CD4-positive, alpha-beta T cell (primary cell): ENCODE results near the gene TECPR2. TPM values are rescaled to one million over a fixed set of nuclear protein-coding genes. Genes with fewer than 3 reads are reported as not detected.

Experiments
- ATAC-seq: fragments of 200-7000 bp; cut with Tn5 transposase; one replicate; pipeline ENCODE4 v1.10.0; 2022; ENCODE audit warnings: mild to moderate bottlenecking; ENCODE audit not compliant: poor library complexity
- CTCF ChIA-PET: fragments of 350-600 bp; sonication (Branson Sonifier 250); formaldehyde crosslinking; loops from one replicate; lab custom pipeline; 2021; ENCODE audit warnings: antibody characterized with exemption, inconsistent platforms; lab: Charles Lee
- POLR2A ChIA-PET: fragments of 350-600 bp; sonication (Branson Sonifier 250); formaldehyde crosslinking; loops from one replicate; lab custom pipeline; 2021; ENCODE audit warnings: antibody characterized with exemption, inconsistent platforms; lab: Charles Lee
- DNase-seq, 14 experiments: peaks; one replicate each; pipeline ENCODE4 v3.0.0-alpha.2; 2013 to 2020; ENCODE audit warnings: mixed read lengths in 2 of 14
- H3K27ac ChIP-seq, 2 donors: one replicate each; pipeline versions ENCODE4 v1.5.1 to v1.7.0; 2013; ENCODE audit warnings: low read length in 2 of 2, low read depth in 1 of 2, mild to moderate bottlenecking in 1 of 2
- H3K27me3 ChIP-seq, 2 experiments: 1 replicate in 1 of 2; 2 replicates in 1 of 2; pipeline versions ENCODE4 v1.6.1 to v1.7.0; 2013; ENCODE audit warnings: low read length in 2 of 2, control low read depth in 1 of 2, mild to moderate bottlenecking in 1 of 2, moderate library complexity in 1 of 2; ENCODE audit not compliant: insufficient read depth in 2 of 2, control insufficient read depth in 1 of 2
- H3K36me3 ChIP-seq: one replicate; pipeline ENCODE4 v1.6.1; 2013; ENCODE audit warnings: low read length, control low read depth; ENCODE audit not compliant: insufficient read depth
- H3K4me1 ChIP-seq: one replicate; pipeline ENCODE4 v1.6.1; 2013; ENCODE audit warnings: low read length, control low read depth; ENCODE audit not compliant: insufficient read depth
- H3K4me3 ChIP-seq: one replicate; pipeline ENCODE4 v1.5.1; 2013; ENCODE audit warnings: mild to moderate bottlenecking, low read length, moderate library complexity
- H3K9me3 ChIP-seq, 2 experiments: 1 replicate in 1 of 2; 2 replicates in 1 of 2; pipeline versions ENCODE4 v1.6.1 to v1.7.0; 2013; ENCODE audit warnings: low read length in 2 of 2, mild to moderate bottlenecking in 2 of 2, control low read depth in 1 of 2, moderate library complexity in 1 of 2; ENCODE audit not compliant: control insufficient read depth in 1 of 2, insufficient read depth in 1 of 2
- H3K27ac Mint-ChIP-seq: one replicate; pipeline ENCODE4 v1.8.0; 2020; ENCODE audit warnings: mixed read lengths
- H3K27me3 Mint-ChIP-seq: one replicate; pipeline ENCODE4 v1.8.0; 2021; ENCODE audit warnings: mixed read lengths
- H3K36me3 Mint-ChIP-seq: one replicate; pipeline ENCODE4 v1.8.0; 2021; ENCODE audit warnings: low read depth, mixed read lengths
- H3K4me1 Mint-ChIP-seq: one replicate; pipeline ENCODE4 v1.8.0; 2021; ENCODE audit warnings: low read depth, mixed read lengths
- H3K4me3 Mint-ChIP-seq: one replicate; pipeline ENCODE4 v1.8.0; 2020; ENCODE audit warnings: mild to moderate bottlenecking, mixed read lengths
- H3K9me3 Mint-ChIP-seq: one replicate; pipeline ENCODE4 v1.8.0; 2020; ENCODE audit warnings: mixed read lengths
- CTCF ChIP-seq: fragments of 200-600 bp; IDR thresholded peaks from one replicate; pipeline ENCODE4 v1.8.0; 2022; ENCODE audit warnings: antibody characterized with exemption, mild to moderate bottlenecking
- intact Hi-C, 2 experiments: fragments of 100-400 bp; cut with DNase I in 1 of 2; cut with micrococcal nuclease in 1 of 2; formaldehyde crosslinking; loops; one replicate each; pipeline versions ENCODE4 v1.15.1 to v1.9.0; 2023 to 2025; cut with DNase I, micrococcal nuclease
- total RNA-seq, 174 experiments: library from RNA in 2 of 174; stranded (reverse) in 2 of 174; gene quantifications; one replicate each; pipeline ENCODE4 v1.2.3 and lab custom pipeline; 2021 to 2026

Gene TECPR2
- total RNA-seq, 2 experiments from 2014 or later = 5.0 to 5.4 TPM

DNA sequence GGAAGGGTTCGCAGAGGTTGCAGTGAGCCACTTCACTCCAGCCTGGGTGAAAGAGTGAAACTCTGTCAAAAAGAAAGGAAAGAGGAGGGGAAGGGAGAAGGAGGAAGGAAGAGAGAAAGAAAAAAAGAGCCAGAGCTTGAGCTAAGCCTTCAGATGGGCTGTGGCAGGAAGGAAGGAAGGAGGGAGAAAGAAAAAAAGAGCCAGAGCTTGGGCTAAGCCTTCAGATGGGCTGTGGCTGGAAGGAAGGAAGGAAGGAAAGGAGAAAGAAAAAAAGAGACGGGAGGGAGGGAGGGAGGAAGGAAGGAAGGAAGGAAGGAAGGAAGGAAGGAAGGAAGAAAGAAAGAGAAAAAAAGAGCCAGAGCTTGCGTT, 160.4 kb downstream of the TECPR2 start:
- no peaks in the 10 kb centered on the region for H3K27me3 ChIP-seq
- peaks cover 28% of the 10 kb centered on the region for H3K4me1 ChIP-seq
- CTCF ChIA-PET = interaction anchor here (1.3 kb wide), 1 partner anchor 85 kb away, joined by 4 read pairs; no protein-coding TSS in a partner anchor
- Mint-ChIP-seq H3K27me3 (no peaks in the 10 kb centered on the region), H3K27ac (peak overlapping the region; percentile 68), H3K9me3 (no peaks in the 10 kb centered on the region), H3K36me3 (no peaks in the 10 kb centered on the region), H3K4me1 (peaks cover 32% of the 10 kb centered on the region), H3K4me3 (peak overlapping the region; percentile 86)
- TF ChIP-seq CTCF = no peak
- H3K9me3 ChIP-seq = no peaks in the 10 kb centered on the region
- no peak overlapping the region for H3K27ac ChIP-seq
- no peak overlapping the region for H3K4me3 ChIP-seq
- DNase-seq = no peak
- no peak for ATAC-seq
- H3K36me3 ChIP-seq = no peaks in the 10 kb centered on the region
- intact Hi-C loops = loop anchor here in 1 of 2 experiments (5.0 to 10.0 kb wide), 2 partner anchors 404 to 772 kb away; no protein-coding TSS in a partner anchor
- POLR2A ChIA-PET = interaction anchor here (0.7 kb wide), 2 partner anchors 144 to 257 kb away, joined by 4 to 5 read pairs; no protein-coding TSS in a partner anchor

DNA sequence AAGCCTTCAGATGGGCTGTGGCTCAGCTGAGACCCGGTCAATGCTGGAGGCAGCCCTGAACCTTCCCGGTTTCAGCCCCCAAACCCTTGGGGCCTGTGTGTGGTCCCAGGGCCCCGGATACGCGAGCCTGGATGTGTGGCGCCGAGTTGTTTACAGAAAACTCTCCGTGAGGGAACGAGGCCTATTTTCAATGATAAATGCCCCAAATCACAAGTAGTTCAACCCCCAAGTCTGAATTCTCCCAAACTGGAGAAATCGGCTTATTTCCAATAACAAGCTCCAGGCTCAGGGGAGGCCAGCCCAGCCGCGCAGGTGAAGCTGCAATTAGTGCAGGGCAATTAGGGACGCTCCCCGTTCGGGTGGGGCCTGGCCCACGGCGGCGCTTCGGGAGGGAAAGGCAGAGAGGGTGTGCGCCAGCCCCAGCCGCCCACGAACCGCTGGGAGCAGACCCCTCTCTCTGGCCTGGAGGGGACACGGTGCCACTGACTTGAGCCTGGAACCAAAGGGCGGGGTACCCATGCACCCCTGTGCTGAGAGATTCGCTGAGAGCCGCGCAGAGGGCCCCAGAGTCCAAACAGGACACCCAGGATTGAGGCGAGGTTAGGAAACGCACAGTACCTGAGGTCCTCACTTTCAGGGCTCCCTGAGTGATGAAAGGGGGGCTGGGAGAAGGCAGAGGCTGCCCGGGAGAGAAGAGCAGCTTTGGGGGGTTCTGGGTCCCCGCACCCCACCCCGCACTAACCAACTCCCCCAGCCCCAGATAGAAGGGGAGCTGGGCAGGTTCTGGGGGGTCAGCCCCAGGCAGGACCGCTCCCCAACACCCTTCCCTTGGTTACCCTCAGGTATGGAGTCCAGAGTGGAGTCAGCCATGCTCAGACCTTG, 161.1 kb downstream of the TECPR2 start:
- Mint-ChIP-seq H3K9me3 (no peaks in the 10 kb centered on the region), H3K27ac (peak overlapping the region; percentile 78), H3K4me1 (peaks cover 32% of the 10 kb centered on the region), H3K27me3 (no peaks in the 10 kb centered on the region), H3K4me3 (peak overlapping the region; percentile 86), H3K36me3 (no peaks in the 10 kb centered on the region)
- no peaks in the 10 kb centered on the region for H3K36me3 ChIP-seq
- H3K4me3 ChIP-seq = peak overlapping the region; percentile 70
- no peak for TF ChIP-seq CTCF
- ChIA-PET CTCF (interaction anchor here (1.2 to 2.7 kb wide), 5 partner anchors 67 to 86 kb away, joined by 3 to 14 read pairs (median 4); no protein-coding TSS in a partner anchor), POLR2A (interaction anchor here (0.7 to 1.7 kb wide), 4 partner anchors 67 to 256 kb away, joined by 3 to 9 read pairs (median 4); no protein-coding TSS in a partner anchor)
- H3K9me3 ChIP-seq = no peaks in the 10 kb centered on the region
- H3K27me3 ChIP-seq = no peaks in the 10 kb centered on the region
- peaks cover 28% of the 10 kb centered on the region for H3K4me1 ChIP-seq
- H3K27ac ChIP-seq = peak overlapping the region in 1 of 2 donors; percentile 56
- DNase-seq (no peak), ATAC-seq (no peak)
- intact Hi-C loops = loop anchor here in 1 of 2 experiments (2.0 to 10.0 kb wide), 3 partner anchors 69 to 771 kb away; partner anchors contain the start of gene RCOR1

DNA sequence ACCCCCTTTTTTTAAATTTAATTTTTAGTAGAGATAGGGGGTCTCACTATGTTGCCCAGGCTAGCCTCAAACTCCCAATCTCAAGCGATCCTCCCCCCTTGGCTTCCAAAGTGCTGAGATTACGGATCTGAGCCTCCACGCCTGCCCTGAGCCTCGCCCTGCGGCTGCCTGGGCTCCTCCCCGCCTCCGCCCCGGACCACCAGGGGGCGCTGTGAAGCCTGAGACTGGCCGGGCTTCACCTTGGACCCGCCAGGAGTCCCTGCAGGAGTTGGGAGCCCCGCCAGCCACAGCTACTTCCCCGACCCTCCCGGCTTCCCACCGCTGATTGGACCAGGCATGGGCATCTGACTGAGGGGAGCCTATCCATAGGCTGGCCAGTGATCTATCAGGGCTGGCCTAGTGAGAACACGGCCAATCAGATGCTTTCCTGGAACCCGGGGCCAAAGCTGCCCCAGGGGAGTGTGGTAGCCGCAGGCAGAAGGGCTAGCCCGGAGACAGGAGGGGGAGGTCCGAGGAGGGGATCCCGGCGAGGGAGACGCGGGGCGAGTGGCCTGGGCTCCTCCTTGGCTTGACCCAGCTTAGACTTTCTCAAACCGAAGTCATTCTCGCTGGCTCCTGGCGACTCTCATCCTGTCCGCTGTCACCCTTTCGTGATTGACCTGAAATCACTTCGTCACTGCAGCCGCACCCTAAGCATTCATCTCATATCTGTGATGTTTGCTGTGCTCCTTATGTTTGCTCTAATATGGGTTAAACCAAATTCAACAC, 161.9 kb downstream of the TECPR2 start:
- ATAC-seq (peak; percentile 83), DNase-seq (peak; percentile 81 to 95 (median 88))
- H3K27me3 Mint-ChIP-seq = no peaks in the 10 kb centered on the region
- no peaks in the 10 kb centered on the region for H3K9me3 ChIP-seq
- no peaks in the 10 kb centered on the region for H3K27me3 ChIP-seq
- H3K9me3 Mint-ChIP-seq = no peaks in the 10 kb centered on the region
- peak overlapping the region; percentile 78 for H3K27ac Mint-ChIP-seq
- peak overlapping the region; percentile 83 for H3K4me3 Mint-ChIP-seq
- peaks cover 32% of the 10 kb centered on the region for H3K4me1 Mint-ChIP-seq
- no peaks in the 10 kb centered on the region for H3K36me3 ChIP-seq
- ChIA-PET POLR2A (interaction anchor here (0.9 to 1.7 kb wide), 5 partner anchors 15 to 162 kb away, joined by 3 to 9 read pairs (median 3); partner anchors contain the start of genes ANKRD9, CINP and TECPR2), CTCF (interaction anchor here (1.2 to 2.7 kb wide), 4 partner anchors 66 to 86 kb away, joined by 3 to 14 read pairs (median 6); no protein-coding TSS in a partner anchor)
- H3K4me3 ChIP-seq = peak overlapping the region; percentile 70
- peak overlapping the region; percentile 54 to 56 for H3K27ac ChIP-seq
- no peaks in the 10 kb centered on the region for H3K36me3 Mint-ChIP-seq
- intact Hi-C loops = loop anchor here (1.0 to 10.0 kb wide), 4 partner anchors 68 to 770 kb away; partner anchors contain the start of gene RCOR1 (in 2 of the 2)
- TF ChIP-seq CTCF = peak; percentile 97
- peaks cover 28% of the 10 kb centered on the region for H3K4me1 ChIP-seq
